ENCODE measurements around the gene NR4A2. TPM values are rescaled to one million over a fixed set of nuclear protein-coding genes. Genes with fewer than 3 reads are reported as not detected.

The NR4A2 gene
- total RNA-seq, 1 experiment from 2014 or later = 0.85 TPM

DNA sequence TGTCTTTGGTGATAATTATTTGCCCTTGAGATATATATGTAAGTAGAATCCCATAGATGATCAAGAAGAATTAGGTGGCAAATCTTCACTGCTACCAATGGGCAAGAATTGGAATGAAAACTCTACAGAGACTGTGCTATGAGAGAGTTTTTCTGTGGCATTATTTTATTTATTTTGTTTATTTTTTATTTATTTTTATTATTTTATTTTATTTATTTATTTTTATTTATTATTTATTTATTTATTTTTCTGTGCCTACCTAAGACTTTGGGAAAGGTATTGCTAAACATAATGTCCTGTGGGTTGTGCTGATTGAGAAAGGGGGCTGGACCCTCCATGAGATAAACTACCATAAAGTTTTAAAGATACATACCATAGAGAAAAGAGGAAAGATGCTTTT lies 16.6 kb upstream of the NR4A2 start:
- no peak for DNase-seq (ENCODE audit: low read depth, low spot score)
- TF ChIP-seq POLR2AphosphoS5 (IDR thresholded peaks at IDR 0.05; ENCODE audit: low read depth, low read length) (no peak), TCF7L2 (IDR thresholded peaks at IDR 0.05; ENCODE audit: low read depth, low read length) (no peak), SIN3A (IDR thresholded peaks at IDR 0.05; ENCODE audit: borderline replicate concordance, insufficient read depth, low read depth, low read length) (no peak)
- TF ChIP-seq, protein P1, sequence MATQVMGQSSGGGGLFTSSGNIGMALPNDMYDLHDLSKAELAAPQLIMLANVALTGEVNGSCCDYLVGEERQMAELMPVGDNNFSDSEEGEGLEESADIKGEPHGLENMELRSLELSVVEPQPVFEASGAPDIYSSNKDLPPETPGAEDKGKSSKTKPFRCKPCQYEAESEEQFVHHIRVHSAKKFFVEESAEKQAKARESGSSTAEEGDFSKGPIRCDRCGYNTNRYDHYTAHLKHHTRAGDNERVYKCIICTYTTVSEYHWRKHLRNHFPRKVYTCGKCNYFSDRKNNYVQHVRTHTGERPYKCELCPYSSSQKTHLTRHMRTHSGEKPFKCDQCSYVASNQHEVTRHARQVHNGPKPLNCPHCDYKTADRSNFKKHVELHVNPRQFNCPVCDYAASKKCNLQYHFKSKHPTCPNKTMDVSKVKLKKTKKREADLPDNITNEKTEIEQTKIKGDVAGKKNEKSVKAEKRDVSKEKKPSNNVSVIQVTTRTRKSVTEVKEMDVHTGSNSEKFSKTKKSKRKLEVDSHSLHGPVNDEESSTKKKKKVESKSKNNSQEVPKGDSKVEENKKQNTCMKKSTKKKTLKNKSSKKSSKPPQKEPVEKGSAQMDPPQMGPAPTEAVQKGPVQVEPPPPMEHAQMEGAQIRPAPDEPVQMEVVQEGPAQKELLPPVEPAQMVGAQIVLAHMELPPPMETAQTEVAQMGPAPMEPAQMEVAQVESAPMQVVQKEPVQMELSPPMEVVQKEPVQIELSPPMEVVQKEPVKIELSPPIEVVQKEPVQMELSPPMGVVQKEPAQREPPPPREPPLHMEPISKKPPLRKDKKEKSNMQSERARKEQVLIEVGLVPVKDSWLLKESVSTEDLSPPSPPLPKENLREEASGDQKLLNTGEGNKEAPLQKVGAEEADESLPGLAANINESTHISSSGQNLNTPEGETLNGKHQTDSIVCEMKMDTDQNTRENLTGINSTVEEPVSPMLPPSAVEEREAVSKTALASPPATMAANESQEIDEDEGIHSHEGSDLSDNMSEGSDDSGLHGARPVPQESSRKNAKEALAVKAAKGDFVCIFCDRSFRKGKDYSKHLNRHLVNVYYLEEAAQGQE (IDR thresholded peaks at IDR 0.05; ENCODE audit: insufficient read depth in 1 of 2, low read depth in 2 of 2, low read length in 1 of 2) = no peak
- TF ChIP-seq, protein P2, sequence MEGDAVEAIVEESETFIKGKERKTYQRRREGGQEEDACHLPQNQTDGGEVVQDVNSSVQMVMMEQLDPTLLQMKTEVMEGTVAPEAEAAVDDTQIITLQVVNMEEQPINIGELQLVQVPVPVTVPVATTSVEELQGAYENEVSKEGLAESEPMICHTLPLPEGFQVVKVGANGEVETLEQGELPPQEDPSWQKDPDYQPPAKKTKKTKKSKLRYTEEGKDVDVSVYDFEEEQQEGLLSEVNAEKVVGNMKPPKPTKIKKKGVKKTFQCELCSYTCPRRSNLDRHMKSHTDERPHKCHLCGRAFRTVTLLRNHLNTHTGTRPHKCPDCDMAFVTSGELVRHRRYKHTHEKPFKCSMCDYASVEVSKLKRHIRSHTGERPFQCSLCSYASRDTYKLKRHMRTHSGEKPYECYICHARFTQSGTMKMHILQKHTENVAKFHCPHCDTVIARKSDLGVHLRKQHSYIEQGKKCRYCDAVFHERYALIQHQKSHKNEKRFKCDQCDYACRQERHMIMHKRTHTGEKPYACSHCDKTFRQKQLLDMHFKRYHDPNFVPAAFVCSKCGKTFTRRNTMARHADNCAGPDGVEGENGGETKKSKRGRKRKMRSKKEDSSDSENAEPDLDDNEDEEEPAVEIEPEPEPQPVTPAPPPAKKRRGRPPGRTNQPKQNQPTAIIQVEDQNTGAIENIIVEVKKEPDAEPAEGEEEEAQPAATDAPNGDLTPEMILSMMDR (IDR thresholded peaks at IDR 0.05) = no peak
- no peaks in the 10 kb centered on the region for H3K36me3 ChIP-seq (ENCODE audit: control insufficient read depth, insufficient read depth, low read length)
- intact Hi-C loops (cut with micrococcal nuclease; ENCODE audit: unreplicated experiment) (no loop called here), in situ Hi-C loops (cut with HindIII; ENCODE audit: low pct_unique_long_range_greater_than_20kb, low sequenced_read_pairs) (no loop called here)
- no peaks in the 10 kb centered on the region for H3K27me3 ChIP-seq (ENCODE audit: control insufficient read depth, insufficient read depth, low read length)
- no peak for ATAC-seq
- H3K9me3 ChIP-seq (ENCODE audit: control insufficient read depth, insufficient read depth, low read depth, low read length) = no peaks in the 10 kb centered on the region
- H3K27ac ChIP-seq (ENCODE audit: low read length) = no peak overlapping the region
- no peaks in the 10 kb centered on the region for H3K4me1 ChIP-seq (ENCODE audit: control insufficient read depth, insufficient read depth, low read length)
- no peak overlapping the region for H3K4me3 ChIP-seq (ENCODE audit: low read depth in 2 of 2, low read length in 2 of 2)
- no TSS peak for BruUV-seq (replicated peaks)
- POLR2A ChIA-PET = no interaction called here
- CTCF ChIA-PET = no interaction called here

DNA sequence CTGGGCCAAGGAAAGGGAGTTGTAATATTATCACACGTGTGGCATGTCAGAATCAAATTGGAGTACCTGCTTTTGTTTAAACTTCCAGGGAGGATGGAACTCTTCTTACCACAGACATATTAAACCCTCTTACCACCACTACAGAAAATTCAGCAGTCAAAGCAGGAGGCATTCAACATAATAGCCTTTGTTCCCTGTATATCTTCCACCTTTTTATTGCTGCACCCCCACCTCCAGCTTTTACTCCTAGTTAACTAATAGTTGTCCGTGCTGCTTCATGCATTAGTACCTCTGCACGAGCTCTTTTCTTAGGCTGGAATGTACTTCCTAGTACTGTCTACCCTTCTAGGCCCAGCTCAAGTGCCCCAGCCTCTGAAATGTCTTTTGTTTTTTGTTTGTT lies 14.9 kb upstream of the NR4A2 start:
- CTCF ChIA-PET = interaction anchor here (1.0 kb wide), 1 partner anchor 12 kb away, joined by 5 read pairs; no protein-coding TSS in a partner anchor
- no peak for DNase-seq (ENCODE audit: low read depth, low spot score)

More for the DNA sequence above, 14.9 kb upstream of the NR4A2 start:
- in situ Hi-C loops (cut with HindIII; ENCODE audit: low pct_unique_long_range_greater_than_20kb, low sequenced_read_pairs) (no loop called here), intact Hi-C loops (cut with micrococcal nuclease; ENCODE audit: unreplicated experiment) (no loop called here)
- ATAC-seq = no peak
- H3K36me3 ChIP-seq (ENCODE audit: control insufficient read depth, insufficient read depth, low read length) = no peaks in the 10 kb centered on the region
- no TSS peak for BruUV-seq (replicated peaks)
- H3K4me3 ChIP-seq (ENCODE audit: low read depth in 2 of 2, low read length in 2 of 2) = no peak overlapping the region
- H3K27me3 ChIP-seq (ENCODE audit: control insufficient read depth, insufficient read depth, low read length) = no peaks in the 10 kb centered on the region
- H3K4me1 ChIP-seq (ENCODE audit: control insufficient read depth, insufficient read depth, low read length) = peaks cover 5% of the 10 kb centered on the region; the same call in 1 of the 2 replicates
- TF ChIP-seq, protein P2 (IDR thresholded peaks at IDR 0.05) = no peak
- TF ChIP-seq, protein P1 (IDR thresholded peaks at IDR 0.05; ENCODE audit: insufficient read depth in 1 of 2, low read depth in 2 of 2, low read length in 1 of 2) = no peak
- TF ChIP-seq TCF7L2 (IDR thresholded peaks at IDR 0.05; ENCODE audit: low read depth, low read length) = no peak
- TF ChIP-seq POLR2AphosphoS5 (IDR thresholded peaks at IDR 0.05; ENCODE audit: low read depth, low read length) = no peak
- TF ChIP-seq SIN3A (IDR thresholded peaks at IDR 0.05; ENCODE audit: borderline replicate concordance, insufficient read depth, low read depth, low read length) = no peak
- no peak overlapping the region for H3K27ac ChIP-seq (ENCODE audit: low read length)
- POLR2A ChIA-PET = no interaction called here
- H3K9me3 ChIP-seq (ENCODE audit: control insufficient read depth, insufficient read depth, low read depth, low read length) = no peaks in the 10 kb centered on the region
